Mesendoderm (in vitro differentiated cells): ENCODE data around the gene RPS6KC1.

Source experiments
- DNase-seq: peaks from one replicate; pipeline ENCODE4 v3.0.0; 2013
- H2AK5ac ChIP-seq: 2 replicates; pipeline ENCODE4 v1.6.1; 2013; ENCODE audit warnings: low read length, inconsistent platforms
- H2BK120ac ChIP-seq: 2 replicates; pipeline ENCODE4 v1.6.1; 2013; ENCODE audit warnings: low read depth, mild to moderate bottlenecking, low read length, moderate library complexity, mixed read lengths
- H2BK15ac ChIP-seq: replicated peaks from 2 replicates; pipeline ENCODE4 v1.6.1; 2013; ENCODE audit warnings: low read depth, mild to moderate bottlenecking, moderate library complexity
- H2BK5ac ChIP-seq: 2 replicates; pipeline ENCODE4 v1.6.1; 2013; ENCODE audit warnings: low read length, inconsistent platforms
- H3K18ac ChIP-seq: 2 replicates; pipeline ENCODE4 v1.6.1; 2013; ENCODE audit warnings: mild to moderate bottlenecking, low read length, mixed read lengths
- H3K23ac ChIP-seq: one replicate; pipeline ENCODE4 v1.6.1; 2013; ENCODE audit warnings: low read length
- H3K27ac ChIP-seq: 2 replicates; pipeline ENCODE4 v1.5.1; 2013; ENCODE audit warnings: low read depth, mild to moderate bottlenecking, inconsistent platforms, low read length, moderate library complexity
- H3K27me3 ChIP-seq: 2 replicates; pipeline ENCODE4 v1.6.1; 2013; ENCODE audit warnings: low read length, control low read depth, mild to moderate bottlenecking, inconsistent platforms; ENCODE audit not compliant: insufficient read depth, poor library complexity
- H3K36me3 ChIP-seq: 2 replicates; pipeline ENCODE4 v1.6.1; 2013; ENCODE audit warnings: low read length, inconsistent platforms; ENCODE audit not compliant: control insufficient read depth, insufficient read depth
- H3K4ac ChIP-seq: one replicate; pipeline ENCODE4 v1.6.1; 2013; ENCODE audit warnings: low read depth, mild to moderate bottlenecking, low read length, moderate library complexity
- H3K4me1 ChIP-seq: 2 replicates; pipeline ENCODE4 v1.6.1; 2013; ENCODE audit warnings: low read depth, low read length, inconsistent platforms; ENCODE audit not compliant: control insufficient read depth
- H3K4me2 ChIP-seq: 2 replicates; pipeline ENCODE4 v1.6.1; 2013; ENCODE audit warnings: low read length
- H3K4me3 ChIP-seq: 2 replicates; pipeline ENCODE4 v1.5.1; 2013; ENCODE audit warnings: mild to moderate bottlenecking, low read length
- H3K56ac ChIP-seq: one replicate; pipeline ENCODE4 v1.6.1; 2013; ENCODE audit warnings: low read length
- H3K79me1 ChIP-seq: 2 replicates; pipeline ENCODE4 v1.6.1; 2013; ENCODE audit warnings: low read length, inconsistent platforms
- H3K79me2 ChIP-seq: 2 replicates; pipeline ENCODE4 v1.6.1; 2013; ENCODE audit warnings: mild to moderate bottlenecking, low read length; ENCODE audit not compliant: control insufficient read depth, insufficient read depth
- H3K9ac ChIP-seq: 2 replicates; pipeline ENCODE4 v1.6.1; 2013; ENCODE audit warnings: low read length, inconsistent platforms
- H4K5ac ChIP-seq: one replicate; pipeline ENCODE4 v1.6.1; 2013; ENCODE audit warnings: low read length
- H4K8ac ChIP-seq: one replicate; pipeline ENCODE4 v1.6.1; 2013; ENCODE audit warnings: low read depth, mild to moderate bottlenecking, control low read depth, low read length, moderate library complexity
- WGBS: extraction: QIAGEN DNeasy Blood & Tissue Kit; methylation state at CpG from one replicate; pipeline ENCODE4 v1.1.7; 2013; ENCODE audit warnings: low lambda C conversion rate, missing lambda C conversion rate; ENCODE audit not compliant: insufficient coverage; ENCODE audit errors: extremely low coverage; 5-methylcytosine and 5-hydroxymethylcytosine counted together

The RPS6KC1 gene

GRCh38 chr1:213231795-213232231 is 180.8 kb downstream of the RPS6KC1 start:
- Histone ChIP-seq H3K56ac (no peak overlapping the region), H3K4me1 (peaks cover 3% of the 10 kb centered on the region), H3K79me1 (no peaks in the 10 kb centered on the region), H3K18ac (no peak overlapping the region), H2BK120ac (no peak overlapping the region), H2BK15ac (no peak overlapping the region), H3K4ac (no peak overlapping the region), H2BK5ac (no peak overlapping the region), H3K4me2 (no peak overlapping the region), H3K23ac (no peak overlapping the region), H3K9ac (no peak overlapping the region), H3K27me3 (no peaks in the 10 kb centered on the region), H3K27ac (no peak overlapping the region), H2AK5ac (no peak overlapping the region), H4K5ac (no peak overlapping the region), H4K8ac (no peak overlapping the region), H3K4me3 (no peak overlapping the region), H3K79me2 (no peaks in the 10 kb centered on the region), H3K36me3 (no peaks in the 10 kb centered on the region)
- no CpG with 5 or more reads among the region's 4 CpGs for WGBS
- DNase-seq: peak; percentile 39

- H3K27me3 ChIP-seq: no peaks in the 10 kb centered on the region
- no peak overlapping the region for H4K8ac ChIP-seq
- H2BK120ac ChIP-seq: no peak overlapping the region
- no peak for DNase-seq
- H3K23ac ChIP-seq: no peak overlapping the region
- no peak overlapping the region for H2AK5ac ChIP-seq
- no peak overlapping the region for H3K27ac ChIP-seq
- H3K4ac ChIP-seq: no peak overlapping the region
- no peaks in the 10 kb centered on the region for H3K4me1 ChIP-seq
- no peak overlapping the region for H3K18ac ChIP-seq
- H3K79me2 ChIP-seq: no peaks in the 10 kb centered on the region
- WGBS: no CpG with 5 or more reads among the region's 1 CpG
- no peak overlapping the region for H3K4me2 ChIP-seq
- H3K9ac ChIP-seq: no peak overlapping the region
- H3K56ac ChIP-seq: no peak overlapping the region
- H3K79me1 ChIP-seq: no peaks in the 10 kb centered on the region
- no peak overlapping the region for H2BK15ac ChIP-seq
- H4K5ac ChIP-seq: no peak overlapping the region
- H3K4me3 ChIP-seq: no peak overlapping the region
- H2BK5ac ChIP-seq: no peak overlapping the region
- H3K36me3 ChIP-seq: no peaks in the 10 kb centered on the region
These were observed 191.8 kb downstream of the RPS6KC1 start for GRCh38 chr1:213242883-213243282.

- no peak overlapping the region for H3K9ac ChIP-seq
- WGBS: no CpG with 5 or more reads among the region's 3 CpGs
- no peaks in the 10 kb centered on the region for H3K4me1 ChIP-seq
- H3K23ac ChIP-seq: no peak overlapping the region
- no peak overlapping the region for H2BK15ac ChIP-seq
- H3K4ac ChIP-seq: no peak overlapping the region
- DNase-seq: peak; percentile 45
- H2BK120ac ChIP-seq: no peak overlapping the region
- H4K5ac ChIP-seq: no peak overlapping the region
- no peaks in the 10 kb centered on the region for H3K79me1 ChIP-seq
- no peaks in the 10 kb centered on the region for H3K79me2 ChIP-seq
- no peak overlapping the region for H3K4me3 ChIP-seq
- no peaks in the 10 kb centered on the region for H3K36me3 ChIP-seq
- H3K27ac ChIP-seq: no peak overlapping the region
- no peaks in the 10 kb centered on the region for H3K27me3 ChIP-seq
- H2BK5ac ChIP-seq: no peak overlapping the region
- no peak overlapping the region for H3K4me2 ChIP-seq
- no peak overlapping the region for H3K56ac ChIP-seq
- no peak overlapping the region for H3K18ac ChIP-seq
- no peak overlapping the region for H2AK5ac ChIP-seq
- H4K8ac ChIP-seq: no peak overlapping the region
These were observed 193.6 kb downstream of the RPS6KC1 start for GRCh38 chr1:213244664-213245091.

GRCh38 chr1:213245260-213245910 is 194.3 kb downstream of the RPS6KC1 start:
- Histone ChIP-seq H3K27ac (no peak overlapping the region), H3K27me3 (no peaks in the 10 kb centered on the region), H3K36me3 (no peaks in the 10 kb centered on the region), H3K4ac (no peak overlapping the region), H2BK15ac (no peak overlapping the region), H3K79me1 (no peaks in the 10 kb centered on the region), H2BK120ac (no peak overlapping the region), H3K79me2 (no peaks in the 10 kb centered on the region), H3K23ac (no peak overlapping the region), H3K4me3 (no peak overlapping the region), H3K18ac (no peak overlapping the region), H3K4me2 (no peak overlapping the region), H3K9ac (no peak overlapping the region), H4K8ac (no peak overlapping the region), H3K4me1 (no peaks in the 10 kb centered on the region), H3K56ac (no peak overlapping the region), H2AK5ac (no peak overlapping the region), H4K5ac (no peak overlapping the region), H2BK5ac (no peak overlapping the region)
- DNase-seq: no peak

GRCh38 chr1:213247038-213247437 is 196.0 kb downstream of the RPS6KC1 start:
- no peak for DNase-seq

GRCh38 chr1:213249395-213249794 is 198.4 kb downstream of the RPS6KC1 start:
- no peaks in the 10 kb centered on the region for H3K27me3 ChIP-seq
- no peaks in the 10 kb centered on the region for H3K79me1 ChIP-seq
- no peak overlapping the region for H3K27ac ChIP-seq
- no peak overlapping the region for H3K23ac ChIP-seq
- WGBS: no CpG with 5 or more reads among the region's 6 CpGs
- no peak overlapping the region for H3K4me3 ChIP-seq
- no peak overlapping the region for H3K9ac ChIP-seq
- H3K36me3 ChIP-seq: no peaks in the 10 kb centered on the region
- no peak overlapping the region for H2BK5ac ChIP-seq
- H3K79me2 ChIP-seq: no peaks in the 10 kb centered on the region
- no peak overlapping the region for H4K5ac ChIP-seq
- no peak overlapping the region for H2AK5ac ChIP-seq
- no peak overlapping the region for H3K56ac ChIP-seq
- H2BK15ac ChIP-seq: no peak overlapping the region
- H3K4me1 ChIP-seq: no peaks in the 10 kb centered on the region
- H3K4me2 ChIP-seq: no peak overlapping the region
- no peak for DNase-seq
- no peak overlapping the region for H4K8ac ChIP-seq
- H2BK120ac ChIP-seq: no peak overlapping the region
- H3K18ac ChIP-seq: no peak overlapping the region
- H3K4ac ChIP-seq: no peak overlapping the region

More at GRCh38 chr1:213247038-213247437, 196.0 kb downstream of the RPS6KC1 start:
- Histone ChIP-seq H3K79me2 (no peaks in the 10 kb centered on the region), H3K36me3 (no peaks in the 10 kb centered on the region), H3K9ac (no peak overlapping the region), H3K4me1 (no peaks in the 10 kb centered on the region), H3K56ac (no peak overlapping the region), H3K79me1 (no peaks in the 10 kb centered on the region), H3K4me3 (no peak overlapping the region), H3K18ac (no peak overlapping the region), H4K5ac (no peak overlapping the region), H2AK5ac (no peak overlapping the region), H3K4me2 (no peak overlapping the region), H3K27me3 (no peaks in the 10 kb centered on the region), H4K8ac (no peak overlapping the region), H3K4ac (no peak overlapping the region), H3K23ac (no peak overlapping the region), H3K27ac (no peak overlapping the region), H2BK5ac (no peak overlapping the region), H2BK120ac (no peak overlapping the region), H2BK15ac (no peak overlapping the region)
- WGBS: no CpG with 5 or more reads among the region's 2 CpGs
